Activated B cell treated with CpG ODN at 0.5 μM for 24 hours (primary cell): ENCODE data around the gene ADAMTS14. TPM values are rescaled to one million over a fixed set of nuclear protein-coding genes. Genes with fewer than 3 reads are reported as not detected.

Experiments
- ATAC-seq: fragments of 200-7000 bp; cut with Tn5 transposase; one replicate; pipeline ENCODE4 v1.10.0; 2021; ENCODE audit warnings: low read depth, mild to moderate bottlenecking, moderate library complexity
- CTCF ChIA-PET: fragments of 350-600 bp; sonication (Branson Sonifier 250); formaldehyde crosslinking; loops from one replicate; lab custom pipeline; 2021; ENCODE audit warnings: antibody characterized with exemption; lab: Charles Lee
- POLR2A ChIA-PET: fragments of 350-600 bp; sonication (Branson Sonifier 250); formaldehyde crosslinking; loops from one replicate; lab custom pipeline; 2021; ENCODE audit warnings: antibody characterized with exemption; lab: Charles Lee
- DNase-seq: peaks from one replicate; pipeline ENCODE4 v3.0.0; 2022
- H3K27ac Mint-ChIP-seq: one replicate; pipeline ENCODE4 v1.8.0; 2020; ENCODE audit warnings: mixed read lengths
- H3K27me3 Mint-ChIP-seq: one replicate; pipeline ENCODE4 v1.8.0; 2021; ENCODE audit warnings: mixed read lengths
- H3K36me3 Mint-ChIP-seq: one replicate; pipeline ENCODE4 v1.8.0; 2021; ENCODE audit warnings: low read depth, mixed read lengths
- H3K4me1 Mint-ChIP-seq: one replicate; pipeline ENCODE4 v1.8.0; 2021; ENCODE audit warnings: mixed read lengths
- H3K4me3 Mint-ChIP-seq: one replicate; pipeline ENCODE4 v1.8.0; 2020; ENCODE audit warnings: mild to moderate bottlenecking, mixed read lengths
- H3K9me3 Mint-ChIP-seq: one replicate; pipeline ENCODE4 v1.8.0; 2020; ENCODE audit warnings: mixed read lengths
- intact Hi-C: fragments of 100-400 bp; cut with micrococcal nuclease; formaldehyde crosslinking; loops from one replicate; pipeline ENCODE4 v1.15.1; 2024
- total RNA-seq: library from RNA; stranded (reverse); gene quantifications from 2 replicates; pipeline ENCODE4 v1.2.3, GENCODE V29; 2022
- TF ChIP-seq, protein P1 (sequence below): fragments of 200-600 bp; IDR thresholded peaks from one replicate; pipeline ENCODE4 v1.8.0; 2022; ENCODE audit warnings: antibody characterized with exemption, mild to moderate bottlenecking

Gene ADAMTS14
- total RNA-seq, 1 donor from 2014 or later: 0.04 TPM

DNA sequence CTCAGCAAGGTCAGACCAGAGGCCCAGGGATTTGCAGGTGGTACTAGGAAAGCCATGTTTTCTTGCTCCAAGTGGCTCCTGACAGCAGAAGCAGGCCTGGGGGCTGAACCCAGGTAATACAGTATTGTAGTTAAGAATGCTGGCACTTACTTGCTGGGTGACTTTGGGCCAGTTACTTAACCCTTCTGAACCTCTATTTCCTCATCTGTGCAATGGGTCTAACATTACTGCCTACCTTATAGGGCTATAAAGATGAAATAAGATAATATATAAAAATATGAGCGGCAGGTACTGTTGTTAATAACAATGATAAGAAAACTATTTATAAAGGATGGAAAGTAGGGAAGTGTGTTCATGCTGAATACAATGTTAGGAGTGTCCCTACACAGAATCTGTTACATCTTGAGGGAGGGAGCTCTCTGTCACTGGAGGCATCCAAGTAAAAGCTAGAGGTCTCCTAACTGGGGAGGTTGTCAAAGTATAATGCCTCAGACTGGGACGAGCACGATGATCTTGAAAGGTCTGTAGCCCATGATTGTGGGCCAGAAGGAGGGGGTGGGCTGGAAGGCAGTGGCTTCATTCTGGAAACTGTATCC, 26.9 kb downstream of the ADAMTS14 start:
- no peak for ATAC-seq
- no peaks in the 10 kb centered on the region for H3K9me3 Mint-ChIP-seq
- CTCF ChIA-PET: no interaction called here

DNA sequence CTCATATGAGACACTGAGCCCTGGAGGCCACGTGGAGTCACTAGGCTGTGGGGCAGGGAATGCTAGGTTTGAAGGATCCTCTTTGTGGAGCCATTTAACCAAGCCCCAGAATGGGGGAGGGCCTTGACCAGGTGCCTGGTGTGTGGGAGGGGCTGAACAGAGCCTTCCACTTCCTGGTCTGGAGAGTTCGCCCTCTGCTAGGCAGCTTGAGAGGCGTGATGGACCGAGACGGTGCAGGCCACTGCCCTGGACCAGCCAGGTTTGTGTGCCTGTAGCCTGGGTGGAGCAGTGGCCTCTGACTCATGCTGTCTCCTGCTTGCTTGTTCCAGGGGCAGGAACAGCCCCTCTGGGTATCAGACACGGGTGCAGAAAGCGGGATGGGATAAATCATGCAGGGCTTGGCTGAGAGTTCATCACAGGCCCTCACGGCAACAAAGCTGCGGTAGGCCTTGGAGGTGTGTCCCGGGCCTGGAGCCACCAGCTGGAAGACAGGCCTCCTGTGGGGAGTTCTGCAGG, 27.4 kb downstream of the ADAMTS14 start:
- no peak for DNase-seq
- H3K9me3 Mint-ChIP-seq: no peaks in the 10 kb centered on the region
- no peak overlapping the region for H3K4me3 Mint-ChIP-seq
- no peak overlapping the region for H3K27ac Mint-ChIP-seq
- H3K4me1 Mint-ChIP-seq: no peaks in the 10 kb centered on the region
- no peaks in the 10 kb centered on the region for H3K27me3 Mint-ChIP-seq
- ATAC-seq: no peak
- TF ChIP-seq, protein P1, sequence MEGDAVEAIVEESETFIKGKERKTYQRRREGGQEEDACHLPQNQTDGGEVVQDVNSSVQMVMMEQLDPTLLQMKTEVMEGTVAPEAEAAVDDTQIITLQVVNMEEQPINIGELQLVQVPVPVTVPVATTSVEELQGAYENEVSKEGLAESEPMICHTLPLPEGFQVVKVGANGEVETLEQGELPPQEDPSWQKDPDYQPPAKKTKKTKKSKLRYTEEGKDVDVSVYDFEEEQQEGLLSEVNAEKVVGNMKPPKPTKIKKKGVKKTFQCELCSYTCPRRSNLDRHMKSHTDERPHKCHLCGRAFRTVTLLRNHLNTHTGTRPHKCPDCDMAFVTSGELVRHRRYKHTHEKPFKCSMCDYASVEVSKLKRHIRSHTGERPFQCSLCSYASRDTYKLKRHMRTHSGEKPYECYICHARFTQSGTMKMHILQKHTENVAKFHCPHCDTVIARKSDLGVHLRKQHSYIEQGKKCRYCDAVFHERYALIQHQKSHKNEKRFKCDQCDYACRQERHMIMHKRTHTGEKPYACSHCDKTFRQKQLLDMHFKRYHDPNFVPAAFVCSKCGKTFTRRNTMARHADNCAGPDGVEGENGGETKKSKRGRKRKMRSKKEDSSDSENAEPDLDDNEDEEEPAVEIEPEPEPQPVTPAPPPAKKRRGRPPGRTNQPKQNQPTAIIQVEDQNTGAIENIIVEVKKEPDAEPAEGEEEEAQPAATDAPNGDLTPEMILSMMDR: no peak
- CTCF ChIA-PET: no interaction called here
- POLR2A ChIA-PET: no interaction called here
- intact Hi-C loops: no loop called here
- H3K36me3 Mint-ChIP-seq: no peaks in the 10 kb centered on the region

More for the DNA sequence above, 26.9 kb downstream of the ADAMTS14 start:
- H3K27me3 Mint-ChIP-seq: no peaks in the 10 kb centered on the region
- no peaks in the 10 kb centered on the region for H3K4me1 Mint-ChIP-seq
- TF ChIP-seq, protein P1: no peak
- POLR2A ChIA-PET: no interaction called here
- H3K36me3 Mint-ChIP-seq: no peaks in the 10 kb centered on the region
- H3K27ac Mint-ChIP-seq: no peak overlapping the region
- no peak for DNase-seq
- no peak overlapping the region for H3K4me3 Mint-ChIP-seq
- intact Hi-C loops: no loop called here

DNA sequence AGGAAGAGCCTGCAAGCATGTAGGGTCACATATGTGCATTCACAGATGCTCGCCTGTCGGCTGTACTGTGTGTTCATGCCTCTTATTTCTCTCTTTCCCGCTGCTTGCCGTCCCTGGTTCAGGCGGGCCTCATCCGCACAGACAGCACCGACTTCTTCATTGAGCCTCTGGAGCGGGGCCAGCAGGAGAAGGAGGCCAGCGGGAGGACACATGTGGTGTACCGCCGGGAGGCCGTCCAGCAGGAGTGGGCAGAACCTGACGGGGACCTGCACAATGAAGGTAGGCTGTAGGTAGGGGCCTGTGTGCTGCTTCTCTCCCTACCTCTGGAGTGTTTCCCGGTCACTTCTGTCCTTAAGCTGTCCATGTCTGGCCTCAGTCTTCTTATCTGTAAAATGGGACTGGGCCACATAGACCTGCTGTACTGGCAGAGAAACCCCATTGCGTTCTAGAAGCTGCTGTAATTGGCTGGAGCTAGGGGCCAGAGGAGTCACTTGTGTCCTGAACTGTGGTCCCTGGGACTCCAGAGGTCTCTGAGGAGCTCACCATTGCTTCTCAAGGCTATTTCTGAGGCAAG, 30.0 kb downstream of the ADAMTS14 start:
- CTCF ChIA-PET: no interaction called here
- DNase-seq (no peak), ATAC-seq (no peak)
- intact Hi-C loops: no loop called here
- Mint-ChIP-seq H3K36me3 (no peaks in the 10 kb centered on the region), H3K27ac (no peak overlapping the region), H3K9me3 (no peaks in the 10 kb centered on the region), H3K4me3 (no peak overlapping the region), H3K27me3 (no peaks in the 10 kb centered on the region), H3K4me1 (no peaks in the 10 kb centered on the region)
- TF ChIP-seq, protein P1: no peak
- POLR2A ChIA-PET: no interaction called here

DNA sequence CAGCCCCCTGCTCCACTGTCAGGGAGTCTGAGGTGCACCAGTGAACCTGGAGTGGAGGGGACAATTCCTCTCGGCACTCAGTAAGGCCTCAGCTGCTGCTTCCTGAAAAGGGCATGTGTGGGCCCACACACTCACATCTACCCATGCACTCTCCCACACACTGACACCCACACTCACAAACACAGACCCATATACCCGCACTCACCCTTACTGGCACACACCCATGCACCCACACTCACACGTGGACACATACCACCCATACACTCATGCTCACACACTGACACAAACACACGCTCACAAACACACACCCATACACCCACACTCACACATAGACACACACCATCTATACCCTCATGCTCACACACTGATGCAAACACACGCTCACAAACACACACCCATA, 31.9 kb downstream of the ADAMTS14 start:
- intact Hi-C loops: no loop called here
- no peak for DNase-seq
- no peak for ATAC-seq
- CTCF ChIA-PET: no interaction called here
- Mint-ChIP-seq H3K9me3 (no peaks in the 10 kb centered on the region), H3K27ac (no peak overlapping the region), H3K27me3 (no peaks in the 10 kb centered on the region), H3K36me3 (no peaks in the 10 kb centered on the region), H3K4me1 (no peaks in the 10 kb centered on the region), H3K4me3 (no peak overlapping the region)
- TF ChIP-seq, protein P1: no peak
- POLR2A ChIA-PET: no interaction called here

DNA sequence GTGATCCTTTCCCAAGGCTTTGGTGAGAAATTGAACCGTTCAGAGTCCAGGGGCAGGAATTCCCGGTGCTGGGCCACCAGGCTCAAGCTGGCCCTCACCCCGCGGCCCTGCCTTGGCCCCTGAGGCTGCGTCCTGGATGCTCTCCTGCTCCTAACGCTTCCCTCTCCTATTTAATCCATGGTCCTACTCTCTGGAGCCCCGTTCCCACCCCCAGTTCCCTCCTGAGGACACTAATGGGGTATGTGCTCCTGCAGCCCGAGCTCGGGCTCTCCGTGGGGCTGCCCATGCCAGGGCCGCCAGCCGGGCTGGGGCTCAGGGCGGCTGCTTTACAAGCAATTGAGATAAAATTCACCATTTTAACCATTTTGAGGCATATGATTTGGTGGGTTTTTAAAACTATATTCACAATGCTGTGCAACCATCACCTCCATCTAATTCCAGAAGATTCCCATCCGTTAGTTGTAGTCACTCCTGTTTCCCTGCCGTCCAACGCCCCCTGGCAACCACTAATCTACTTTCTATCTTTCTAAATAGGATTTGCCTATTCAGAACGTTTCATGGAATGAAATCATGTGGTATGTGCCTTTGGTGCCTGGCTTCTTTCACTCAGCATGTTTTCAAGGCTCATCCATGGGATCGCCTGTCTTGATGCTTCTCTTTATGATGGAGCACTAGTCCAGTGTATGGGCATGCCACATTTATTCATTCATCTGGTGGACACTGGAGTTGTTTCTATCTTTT, 33.0 kb downstream of the ADAMTS14 start:
- H3K9me3 Mint-ChIP-seq: no peaks in the 10 kb centered on the region
- no peak overlapping the region for H3K27ac Mint-ChIP-seq
- TF ChIP-seq, protein P1: no peak
- no peaks in the 10 kb centered on the region for H3K27me3 Mint-ChIP-seq
- DNase-seq: no peak
- H3K36me3 Mint-ChIP-seq: no peaks in the 10 kb centered on the region
- H3K4me1 Mint-ChIP-seq: no peaks in the 10 kb centered on the region
- no peak for ATAC-seq
- intact Hi-C loops: no loop called here
- POLR2A ChIA-PET: no interaction called here
- CTCF ChIA-PET: no interaction called here
- no peak overlapping the region for H3K4me3 Mint-ChIP-seq
